HG02870 (cell line): Measurements from ENCODE around the gene FBLIM1.

ENCODE experiments used
- ATAC-seq: cut with Tn5 transposase; IDR thresholded peaks from one replicate; pipeline ENCODE4 v1.9.1; 2021; ENCODE audit warnings: mild to moderate bottlenecking, moderate library complexity; ENCODE audit not compliant: unreplicated experiment

Gene FBLIM1

GRCh38 chr1:15758343-15758931 lies at the start of gene FBLIM1:
FBLIM1 (plus strand) TSS chr1:15758795; CDS start chr1:15764984, 6,189 bp downstream.
- ATAC-seq = no peak

- no peak for ATAC-seq
Observed at GRCh38 chr1:15709226-15709625, 49.4 kb upstream of the FBLIM1 start.

GRCh38 chr1:15712168-15712567 lies 46.4 kb upstream of the FBLIM1 start:
- no peak for ATAC-seq

GRCh38 chr1:15714406-15715136 lies 44.0 kb upstream of the FBLIM1 start:
- ATAC-seq = no peak

GRCh38 chr1:15717418-15718125 lies 41.0 kb upstream of the FBLIM1 start:
- ATAC-seq = no peak

- ATAC-seq = no peak
Observed at GRCh38 chr1:15718199-15718601, 40.4 kb upstream of the FBLIM1 start.

- ATAC-seq = no peak
Observed at GRCh38 chr1:15719381-15720120, 39.0 kb upstream of the FBLIM1 start.

GRCh38 chr1:15720861-15721260 lies 37.7 kb upstream of the FBLIM1 start:
- no peak for ATAC-seq

GRCh38 chr1:15722411-15722810 lies 36.2 kb upstream of the FBLIM1 start:
- no peak for ATAC-seq

GRCh38 chr1:15722836-15723532 lies 35.6 kb upstream of the FBLIM1 start:
- ATAC-seq = no peak

- ATAC-seq = no peak
Observed at GRCh38 chr1:15723631-15724246, 34.9 kb upstream of the FBLIM1 start.

- ATAC-seq = no peak
Observed at GRCh38 chr1:15724949-15725880, 33.4 kb upstream of the FBLIM1 start.

- no peak for ATAC-seq
Observed at GRCh38 chr1:15726508-15726907, 32.1 kb upstream of the FBLIM1 start.

- ATAC-seq = no peak
Observed at GRCh38 chr1:15727021-15727420, 31.6 kb upstream of the FBLIM1 start.

- ATAC-seq = no peak
Observed at GRCh38 chr1:15727424-15727823, 31.2 kb upstream of the FBLIM1 start.

- no peak for ATAC-seq
Observed at GRCh38 chr1:15727866-15728534, 30.6 kb upstream of the FBLIM1 start.

GRCh38 chr1:15728937-15729657 lies 29.5 kb upstream of the FBLIM1 start:
- ATAC-seq = no peak

- no peak for ATAC-seq
Observed at GRCh38 chr1:15730423-15730822, 28.2 kb upstream of the FBLIM1 start.
